Endothelial cell of umbilical vein (primary cell): ENCODE data around the gene DOCK8.

Experiments used
- EZH2 ChIP-seq: IDR thresholded peaks from 2 replicates; pipeline ENCODE4 v1.6.1; 2012; ENCODE audit warnings: borderline replicate concordance, low read depth, mild to moderate bottlenecking, moderate library complexity, low read length, inconsistent platforms; ENCODE audit not compliant: severe bottlenecking
- GATA2 ChIP-seq: IDR thresholded peaks from 2 replicates; pipeline ENCODE4 v1.7.0; 2011; ENCODE audit warnings: low read depth, mild to moderate bottlenecking, moderate library complexity, mixed read lengths, low read length; ENCODE audit not compliant: insufficient read length, insufficient read depth
- MYC ChIP-seq: IDR thresholded peaks from one replicate; pipeline ENCODE4 v1.6.1; 2011; ENCODE audit warnings: mild to moderate bottlenecking, low read depth, low read length
- POLR2A ChIP-seq: IDR thresholded peaks from 2 replicates; pipeline ENCODE4 v1.6.1; 2012; ENCODE audit warnings: low read depth, mild to moderate bottlenecking, control low read depth, low read length
- POLR2AphosphoS5 ChIP-seq: IDR thresholded peaks from 2 replicates; pipeline ENCODE4 v1.6.1; 2012; ENCODE audit warnings: low read depth, mild to moderate bottlenecking, control low read depth, low read length, moderate library complexity; ENCODE audit not compliant: insufficient read depth
- TF ChIP-seq, protein P1 (sequence below), 2 donors: IDR thresholded peaks; 1 replicate in 1 of 2; 2 replicates in 1 of 2; pipeline ENCODE4 v1.5.1; 2011; ENCODE audit warnings: low read length in 2 of 2, mild to moderate bottlenecking in 2 of 2, moderate library complexity in 2 of 2, control low read depth in 1 of 2, inconsistent platforms in 1 of 2, low read depth in 1 of 2; ENCODE audit not compliant: insufficient read depth in 1 of 2; ENCODE audit errors: extremely low read depth in 1 of 2

DNA sequence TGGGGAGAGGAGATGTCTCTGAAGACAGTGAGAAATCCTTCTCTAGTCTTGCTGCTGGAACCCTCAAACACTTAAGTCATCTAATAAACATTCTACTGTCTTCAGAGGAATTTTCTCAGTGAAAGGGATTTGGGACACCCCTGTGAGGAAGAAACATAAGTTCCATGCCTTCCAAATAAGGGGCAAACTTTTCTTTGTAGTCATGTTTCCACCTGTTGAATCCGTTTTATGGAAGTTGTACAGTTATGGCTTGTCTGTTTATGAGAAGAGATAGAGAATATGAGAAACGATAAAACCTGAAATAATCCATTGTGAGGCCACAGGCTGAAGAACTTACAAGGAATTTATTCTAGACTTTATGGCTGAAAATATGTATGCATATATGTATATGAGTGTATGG lies 49.6 kb downstream of the DOCK8 start:
- TF ChIP-seq MYC (no peak), POLR2AphosphoS5 (no peak), EZH2 (no peak), POLR2A (no peak), GATA2 (no peak)
- TF ChIP-seq, protein P1, sequence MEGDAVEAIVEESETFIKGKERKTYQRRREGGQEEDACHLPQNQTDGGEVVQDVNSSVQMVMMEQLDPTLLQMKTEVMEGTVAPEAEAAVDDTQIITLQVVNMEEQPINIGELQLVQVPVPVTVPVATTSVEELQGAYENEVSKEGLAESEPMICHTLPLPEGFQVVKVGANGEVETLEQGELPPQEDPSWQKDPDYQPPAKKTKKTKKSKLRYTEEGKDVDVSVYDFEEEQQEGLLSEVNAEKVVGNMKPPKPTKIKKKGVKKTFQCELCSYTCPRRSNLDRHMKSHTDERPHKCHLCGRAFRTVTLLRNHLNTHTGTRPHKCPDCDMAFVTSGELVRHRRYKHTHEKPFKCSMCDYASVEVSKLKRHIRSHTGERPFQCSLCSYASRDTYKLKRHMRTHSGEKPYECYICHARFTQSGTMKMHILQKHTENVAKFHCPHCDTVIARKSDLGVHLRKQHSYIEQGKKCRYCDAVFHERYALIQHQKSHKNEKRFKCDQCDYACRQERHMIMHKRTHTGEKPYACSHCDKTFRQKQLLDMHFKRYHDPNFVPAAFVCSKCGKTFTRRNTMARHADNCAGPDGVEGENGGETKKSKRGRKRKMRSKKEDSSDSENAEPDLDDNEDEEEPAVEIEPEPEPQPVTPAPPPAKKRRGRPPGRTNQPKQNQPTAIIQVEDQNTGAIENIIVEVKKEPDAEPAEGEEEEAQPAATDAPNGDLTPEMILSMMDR (IDR thresholded peaks at IDR 0.05; ENCODE audit: extremely low read depth in 1 of 2, insufficient read depth in 1 of 2, low read depth in 1 of 2, low read length in 2 of 2) = no peak
